SK-N-SH treated with all-trans-retinoic acid at 6 μM for 48 hours (cell line): ENCODE data around the gene MICB.
A peak's percentile ranks its signal among the peaks of the same experiment; 100 is the strongest.

Experiments used
- ATAC-seq: fragments of 200-7000 bp; cut with Tn5 transposase; 3 replicates; pipeline ENCODE4 v1.9.1; 2020; ENCODE audit warnings: mild to moderate bottlenecking, moderate library complexity
- ARNTL ChIP-seq: fragments of 450-650 bp; formaldehyde crosslinking; IDR thresholded peaks from 2 replicates; pipeline ENCODE4 v1.5.0; 2020; ENCODE audit warnings: low read depth, mild to moderate bottlenecking, moderate library complexity, borderline replicate concordance
- BACH2 ChIP-seq: fragments of 250-450 bp; sonication (Bioruptor Pico); IDR thresholded peaks from 2 replicates; pipeline ENCODE4 v1.9.0; 2021; ENCODE audit warnings: mild to moderate bottlenecking, borderline replicate concordance
- CREB5 ChIP-seq: fragments of 250-450 bp; sonication (Bioruptor Pico); IDR thresholded peaks from 2 replicates; pipeline ENCODE4 v1.5.1; 2020; ENCODE audit warnings: low read depth, mild to moderate bottlenecking, moderate library complexity
- CSRNP3 ChIP-seq: fragments of 250-450 bp; sonication (Bioruptor Pico); IDR thresholded peaks from 2 replicates; pipeline ENCODE4 v1.5.1; 2021; ENCODE audit warnings: mild to moderate bottlenecking, moderate library complexity
- ESRRG ChIP-seq: fragments of 250-450 bp; sonication (Bioruptor Pico); IDR thresholded peaks from 2 replicates; pipeline ENCODE4 v1.6.1; 2021; ENCODE audit warnings: mild to moderate bottlenecking
- GLIS3 ChIP-seq: fragments of 250-450 bp; sonication (Bioruptor Pico); IDR thresholded peaks from 2 replicates; pipeline ENCODE4 v1.5.0; 2020; ENCODE audit warnings: mild to moderate bottlenecking, moderate library complexity
- ISL1 ChIP-seq: fragments of 250-450 bp; sonication (Bioruptor Pico); IDR thresholded peaks from 2 replicates; pipeline ENCODE4 v2.1.2; 2022; ENCODE audit warnings: mild to moderate bottlenecking, moderate library complexity
- OSR1 ChIP-seq: fragments of 250-450 bp; sonication (Bioruptor Pico); IDR thresholded peaks from 2 replicates; pipeline ENCODE4 v1.8.0; 2022; ENCODE audit warnings: moderate library complexity, mild to moderate bottlenecking, inconsistent platforms
- PATZ1 ChIP-seq: fragments of 250-450 bp; sonication (Bioruptor Pico); IDR thresholded peaks from 2 replicates; pipeline ENCODE4 v1.8.0; 2020; ENCODE audit warnings: mild to moderate bottlenecking, moderate library complexity, borderline replicate concordance
- POU6F1 ChIP-seq: fragments of 250-450 bp; sonication (Bioruptor Pico); IDR thresholded peaks from 2 replicates; pipeline ENCODE4 v1.8.0; 2021; ENCODE audit warnings: low read depth, mild to moderate bottlenecking, moderate library complexity, borderline replicate concordance
- PPARA ChIP-seq: fragments of 250-450 bp; sonication (Bioruptor Pico); IDR thresholded peaks from 2 replicates; pipeline ENCODE4 v1.5.0; 2020; ENCODE audit warnings: mild to moderate bottlenecking, borderline replicate concordance
- SNAI2 ChIP-seq: fragments of 250-450 bp; sonication (Bioruptor Pico); IDR thresholded peaks from 2 replicates; pipeline ENCODE4 v1.5.0; 2020; ENCODE audit warnings: mild to moderate bottlenecking, moderate library complexity
- TCF4 ChIP-seq: fragments of 250-450 bp; sonication (Bioruptor Pico); IDR thresholded peaks from 2 replicates; pipeline ENCODE4 v1.8.0; 2021; ENCODE audit warnings: mild to moderate bottlenecking, moderate library complexity, borderline replicate concordance
- TOX ChIP-seq: fragments of 250-450 bp; sonication (Bioruptor Pico); IDR thresholded peaks from 2 replicates; pipeline ENCODE4 v1.8.0; 2021; ENCODE audit warnings: mild to moderate bottlenecking, moderate library complexity, borderline replicate concordance
- TSHZ2 ChIP-seq: fragments of 250-450 bp; sonication (Bioruptor Pico); IDR thresholded peaks from 2 replicates; pipeline ENCODE4 v1.5.0; 2020; ENCODE audit warnings: mild to moderate bottlenecking, moderate library complexity
- ZC3H10 ChIP-seq: fragments of 250-450 bp; sonication (Bioruptor Pico); IDR thresholded peaks from 2 replicates; pipeline ENCODE4 v1.5.1; 2021; ENCODE audit warnings: mild to moderate bottlenecking, moderate library complexity
- ZFP3 ChIP-seq: fragments of 250-450 bp; sonication (Bioruptor Pico); IDR thresholded peaks from 2 replicates; pipeline ENCODE4 v1.5.0; 2020; ENCODE audit warnings: mild to moderate bottlenecking, moderate library complexity
- ZFP30 ChIP-seq: fragments of 450-650 bp; formaldehyde crosslinking; IDR thresholded peaks from 2 replicates; pipeline ENCODE4 v1.5.0; 2022; ENCODE audit warnings: mild to moderate bottlenecking, moderate library complexity
- ZNF565 ChIP-seq: fragments of 450-650 bp; formaldehyde crosslinking; conservative IDR thresholded peaks from 2 replicates; pipeline ENCODE4 v1.5.0; 2020; ENCODE audit warnings: low read depth, mild to moderate bottlenecking, moderate library complexity
- ZNF70 ChIP-seq: fragments of 450-650 bp; formaldehyde crosslinking; IDR thresholded peaks from 2 replicates; pipeline ENCODE4 v1.5.0; 2020; ENCODE audit warnings: mild to moderate bottlenecking, moderate library complexity
- ZNF8 ChIP-seq: fragments of 450-650 bp; formaldehyde crosslinking; IDR thresholded peaks from 2 replicates; pipeline ENCODE4 v1.5.0; 2020; ENCODE audit warnings: mild to moderate bottlenecking, moderate library complexity

The MICB gene

GRCh38 chr6:31521835-31522234, 23.9 kb downstream of the MICB start:
- no peak for TF ChIP-seq OSR1 (CRISPR knock-in tag)
- no peak for TF ChIP-seq GLIS3 (CRISPR knock-in tag)
- peak; percentile 79 for TF ChIP-seq ZNF8 (CRISPR knock-in tag)
- TF ChIP-seq TCF4 (CRISPR knock-in tag): no peak
- no peak for TF ChIP-seq BACH2
- no peak for TF ChIP-seq CSRNP3 (CRISPR knock-in tag)
- no peak for TF ChIP-seq ZNF70 (CRISPR knock-in tag)
- no peak for ATAC-seq

- TF ChIP-seq TOX: no peak
- TF ChIP-seq CSRNP3 (CRISPR knock-in tag): no peak
- no peak for TF ChIP-seq OSR1 (CRISPR knock-in tag)
Measured at GRCh38 chr6:31525553-31525931, 27.6 kb downstream of the MICB start.

GRCh38 chr6:31525932-31526591, 28.1 kb downstream of the MICB start:
- ATAC-seq: peak; percentile 58

More at GRCh38 chr6:31525553-31525931, 27.6 kb downstream of the MICB start:
- no peak for ATAC-seq

More at GRCh38 chr6:31525932-31526591, 28.1 kb downstream of the MICB start:
- no peak for TF ChIP-seq TOX
- no peak for TF ChIP-seq CSRNP3 (CRISPR knock-in tag)
- TF ChIP-seq POU6F1 (CRISPR knock-in tag): no peak
- TF ChIP-seq ZNF8 (CRISPR knock-in tag): no peak
- TF ChIP-seq ZFP30 (CRISPR knock-in tag): no peak
- TF ChIP-seq PPARA (CRISPR knock-in tag): no peak
- no peak for TF ChIP-seq SNAI2 (CRISPR knock-in tag)
- no peak for TF ChIP-seq CREB5 (CRISPR knock-in tag)
- TF ChIP-seq ZNF565 (CRISPR knock-in tag): no peak
- no peak for TF ChIP-seq TSHZ2 (CRISPR knock-in tag)
- no peak for TF ChIP-seq ISL1 (CRISPR knock-in tag)
- no peak for TF ChIP-seq ZC3H10 (CRISPR knock-in tag)
- TF ChIP-seq PATZ1 (CRISPR knock-in tag): no peak
- no peak for TF ChIP-seq ESRRG (CRISPR knock-in tag)
- TF ChIP-seq ARNTL (CRISPR knock-in tag): no peak
- TF ChIP-seq ZNF70 (CRISPR knock-in tag): no peak
- no peak for TF ChIP-seq ZFP3 (CRISPR knock-in tag)
- TF ChIP-seq, all 23 proteins: peak for 0
